Ammon's horn (tissue), 1 donor: ENCODE data around the gene TMEM60.

Experiments
- DNase-seq: peaks from one replicate; pipeline ENCODE4 v3.0.0-alpha.2; 2016; ENCODE audit warnings: low spot score

TMEM60 gene

DNA sequence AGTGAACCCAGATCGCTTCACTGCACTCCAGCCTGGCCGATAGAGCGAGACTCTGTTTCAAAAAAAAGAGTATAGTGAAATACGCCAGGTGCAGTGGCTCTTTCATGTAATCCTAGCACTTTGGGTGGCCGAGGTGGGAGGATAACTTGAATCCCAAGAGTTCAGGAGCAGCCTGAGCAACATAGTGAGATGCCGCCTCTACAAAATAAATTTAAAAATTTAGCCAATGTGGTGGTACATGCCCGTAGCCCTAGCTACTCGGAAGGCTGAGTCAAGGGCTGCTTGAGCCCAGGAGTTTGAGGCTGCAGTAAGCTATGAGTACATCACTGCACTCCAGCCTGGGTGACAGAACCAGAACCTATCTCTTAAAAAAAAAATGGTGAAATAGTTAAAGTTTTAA lies 27.9 kb downstream of the TMEM60 start:
- no peak for DNase-seq

DNA sequence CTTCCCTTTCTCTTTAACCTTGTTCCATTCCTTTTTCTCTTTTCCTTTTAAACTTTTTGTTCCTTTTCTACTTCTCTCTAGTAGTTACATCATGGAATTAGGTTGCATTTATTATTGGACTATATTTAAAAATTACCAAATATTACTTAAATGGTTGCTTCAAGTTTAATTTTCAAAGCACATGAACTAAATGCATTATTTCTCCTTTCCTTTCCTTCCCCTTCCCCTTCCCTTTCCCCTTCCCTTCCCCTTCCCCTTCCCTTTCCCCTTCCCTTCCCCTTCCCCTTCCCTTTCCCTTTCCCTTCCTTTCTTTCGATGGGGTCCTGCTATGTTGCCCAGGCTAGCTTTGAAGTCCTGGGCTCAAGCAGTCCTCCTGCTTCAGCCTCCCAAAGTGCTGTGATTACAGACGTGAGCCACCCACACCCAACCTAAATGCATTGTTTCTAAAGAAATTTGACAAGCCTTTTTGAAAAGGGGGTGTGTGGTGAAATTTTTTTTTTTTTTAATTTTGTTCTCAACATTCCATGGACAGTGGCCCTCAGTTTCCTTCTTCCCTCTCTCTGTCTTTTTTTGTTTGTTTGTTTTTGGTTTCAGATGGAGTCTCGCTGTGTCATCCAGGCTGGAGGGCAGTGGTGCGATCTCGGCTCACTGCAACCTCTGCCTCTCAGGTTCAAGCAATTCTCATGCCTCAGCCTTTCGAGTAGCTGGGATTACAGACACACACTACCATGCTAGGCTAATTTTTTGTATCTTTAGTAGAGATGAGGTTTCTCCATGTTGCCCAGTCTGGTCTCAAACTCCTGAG lies 31.2 kb downstream of the TMEM60 start:
- no peak for DNase-seq

DNA sequence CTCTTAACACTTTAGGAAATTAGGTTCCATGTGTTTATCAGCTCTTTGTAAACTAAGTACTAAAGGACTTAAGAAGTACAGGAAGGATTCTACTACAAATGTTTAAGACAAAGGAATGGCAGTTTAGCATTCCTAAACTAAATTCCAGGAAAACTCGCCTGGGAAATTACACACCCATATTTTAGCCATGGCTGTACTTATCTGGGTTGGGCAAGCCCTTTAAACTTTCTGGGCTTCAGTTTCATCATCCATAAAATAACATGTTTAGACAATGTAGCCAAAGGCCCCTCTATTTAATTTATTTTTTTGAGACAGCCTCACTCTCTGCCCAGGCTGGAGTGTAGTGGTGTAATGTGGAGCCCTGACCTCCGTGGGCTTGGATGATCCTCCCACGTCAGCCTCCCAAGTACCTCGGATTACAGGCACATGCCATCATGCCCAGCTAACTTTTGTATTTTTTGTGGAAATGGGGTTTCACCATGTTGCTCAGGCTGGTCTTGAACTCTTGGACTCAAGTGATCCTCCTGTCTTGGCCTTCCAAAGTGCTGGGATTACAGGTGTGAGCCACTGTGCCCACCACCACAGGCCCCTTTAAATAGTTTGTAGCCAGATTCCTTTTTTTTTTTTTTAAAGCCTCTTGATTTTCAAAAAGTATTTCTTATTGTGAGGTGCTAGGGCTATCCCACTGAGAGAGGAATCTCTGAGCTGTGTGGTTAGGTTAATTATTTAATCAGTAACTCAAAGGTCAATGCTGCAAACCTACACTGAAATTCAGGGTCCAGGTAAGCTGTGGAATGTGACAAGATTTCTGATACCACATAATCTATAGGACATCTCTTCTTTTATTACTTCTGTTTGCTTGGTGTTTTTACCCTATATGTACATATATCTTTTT lies 32.1 kb downstream of the TMEM60 start:
- no peak for DNase-seq

DNA sequence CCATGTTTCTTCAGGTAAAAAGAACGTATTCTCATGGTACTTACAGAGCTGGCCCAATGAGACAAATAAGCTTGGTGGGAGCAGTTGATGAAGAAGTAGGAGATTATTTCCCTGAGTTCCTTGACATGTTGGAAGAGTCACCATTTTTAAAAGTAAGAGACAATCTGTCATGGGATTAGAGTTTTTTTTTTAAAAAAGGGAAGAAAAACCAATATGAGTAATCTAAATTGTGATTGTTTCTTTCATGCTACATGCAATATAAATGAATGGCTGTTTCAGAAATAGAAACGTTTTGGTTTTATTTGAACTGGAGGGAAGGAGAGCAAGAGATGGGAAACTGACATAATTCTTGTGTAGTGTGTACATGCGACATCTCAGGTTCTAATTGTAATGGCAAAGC lies 32.8 kb downstream of the TMEM60 start:
- no peak for DNase-seq

DNA sequence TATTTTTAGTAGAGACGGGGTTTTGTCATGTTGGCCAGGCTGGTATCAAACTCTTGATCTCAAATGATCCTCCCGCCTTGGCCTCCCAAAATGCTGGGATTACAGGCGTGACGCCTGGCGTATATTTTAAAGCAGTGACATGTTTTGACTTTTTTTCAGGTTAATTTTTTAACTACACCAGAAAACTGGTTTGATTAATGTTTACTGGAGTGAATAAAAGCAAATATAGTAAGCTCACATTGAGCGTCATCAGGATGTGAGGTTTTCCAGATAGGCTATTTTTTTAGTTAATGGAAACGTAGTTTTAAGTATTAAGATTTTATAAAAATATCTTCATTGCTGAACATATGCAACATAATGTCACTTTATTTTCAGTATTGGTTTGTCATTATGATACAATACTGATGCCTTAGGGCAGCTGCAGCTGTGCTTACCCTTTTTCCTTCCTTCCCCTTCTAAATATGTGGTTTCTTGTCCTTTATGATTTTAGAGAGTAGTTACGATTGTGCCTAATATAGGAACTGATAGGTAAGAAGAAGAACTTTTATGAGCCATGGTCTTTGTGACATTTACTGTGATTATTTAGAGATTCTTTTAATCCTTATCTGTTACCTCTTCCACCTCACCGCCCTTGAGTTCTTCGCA lies 37.3 kb downstream of the TMEM60 start:
- no peak for DNase-seq

DNA sequence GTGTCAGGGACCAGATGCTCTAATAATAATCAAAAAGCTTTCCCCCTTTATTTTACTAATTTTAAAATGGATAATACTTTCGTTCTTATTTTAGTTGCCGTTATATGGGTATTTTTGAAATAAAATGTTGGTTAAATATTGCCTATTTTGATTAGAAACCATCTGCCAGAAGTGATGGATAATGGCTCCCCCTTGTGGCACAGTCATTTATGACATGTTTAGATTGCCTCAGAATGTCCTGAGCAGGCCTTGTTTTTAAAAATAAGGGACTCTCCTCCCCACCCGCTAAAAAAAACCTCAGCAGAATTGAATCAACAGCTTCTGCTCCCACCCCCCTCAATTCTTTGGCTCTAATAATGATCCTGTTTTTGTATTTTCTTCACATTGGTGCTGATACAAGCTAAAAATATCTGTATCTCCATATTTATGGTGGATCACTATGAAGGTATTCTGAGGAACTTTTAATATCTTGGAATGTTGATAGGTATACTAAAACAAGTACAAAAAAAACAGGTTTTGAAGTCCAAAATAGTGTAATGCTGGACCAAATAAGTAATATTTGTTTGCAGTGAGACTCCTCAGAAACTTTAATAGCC lies 38.8 kb downstream of the TMEM60 start:
- DNase-seq = peak; percentile 83

DNA sequence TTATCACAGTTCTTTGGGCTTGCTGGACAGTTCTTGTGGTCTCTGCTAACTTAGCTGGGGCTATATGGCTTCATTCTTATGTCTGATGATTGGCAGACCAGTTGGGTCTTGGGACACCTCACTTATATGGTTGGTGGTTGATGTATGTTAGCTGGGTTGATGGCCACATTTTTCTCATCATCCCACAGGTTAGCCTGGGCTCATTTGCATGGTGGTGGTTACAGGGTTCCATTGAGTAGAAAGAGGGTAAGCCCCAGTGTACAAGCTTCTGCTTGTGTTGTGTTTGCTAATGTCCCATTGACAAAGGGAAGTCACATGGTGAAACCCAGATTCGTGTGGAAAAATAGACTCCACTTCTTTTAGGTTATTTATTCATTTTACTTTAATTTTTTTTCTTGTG lies 40.6 kb downstream of the TMEM60 start:
- DNase-seq = no peak

DNA sequence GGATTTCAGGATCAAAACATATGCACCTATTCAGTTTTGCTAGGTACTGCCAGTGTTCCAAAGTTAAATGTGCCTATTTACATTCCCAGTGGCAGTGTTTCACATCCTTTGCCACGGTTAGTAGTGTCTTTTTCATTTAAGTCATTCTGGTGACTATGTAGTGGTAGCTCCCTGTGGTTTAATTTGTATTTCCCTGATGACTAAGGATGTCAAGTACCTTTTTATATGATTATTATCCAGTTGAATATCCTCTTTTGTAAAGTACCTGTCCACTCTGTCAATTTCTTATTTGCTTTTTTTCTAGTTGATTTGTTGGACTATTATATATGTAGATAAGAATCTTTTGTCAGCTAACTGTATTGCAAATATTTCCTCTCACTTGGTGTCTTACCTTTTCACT lies 45.1 kb downstream of the TMEM60 start:
- DNase-seq = no peak

DNA sequence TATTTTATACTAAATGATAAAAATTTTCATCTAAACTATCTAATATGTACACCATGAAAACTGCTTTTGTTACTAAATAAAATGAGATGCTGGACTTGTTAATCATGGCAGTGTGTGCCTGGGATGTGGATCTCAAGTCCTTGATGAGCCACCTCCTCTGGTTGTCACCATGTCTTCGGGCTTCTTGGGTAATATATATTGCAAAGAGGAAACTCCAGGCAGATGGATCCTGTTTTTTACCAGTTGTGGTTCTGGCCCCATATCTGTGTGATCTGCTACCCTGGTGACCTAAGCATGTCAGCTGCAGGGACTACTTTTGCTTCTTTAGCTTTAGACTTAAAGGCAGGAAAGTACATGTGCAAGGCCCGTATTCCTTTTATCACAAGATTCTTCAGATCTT lies 46.2 kb downstream of the TMEM60 start:
- peak; percentile 37 for DNase-seq

DNA sequence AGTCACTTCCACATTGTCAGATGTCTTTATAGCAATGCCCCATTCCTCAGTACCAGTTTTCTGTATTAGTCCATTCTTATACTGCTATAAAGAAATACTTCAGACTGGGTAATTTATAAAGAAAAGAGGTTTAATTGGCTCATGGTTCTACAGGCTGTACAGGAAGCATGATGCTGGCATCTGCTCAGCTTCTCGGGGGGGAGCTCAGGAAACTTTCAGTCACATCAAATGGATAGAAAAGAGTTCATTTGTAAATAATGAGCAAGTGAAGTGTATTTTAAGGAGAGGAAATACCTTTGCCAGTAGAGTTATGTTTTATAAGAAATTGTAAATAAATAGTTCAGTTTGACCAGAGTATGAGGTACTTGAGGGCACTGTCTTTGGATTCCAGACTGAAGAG lies 50.5 kb downstream of the TMEM60 start:
- DNase-seq = no peak

DNA sequence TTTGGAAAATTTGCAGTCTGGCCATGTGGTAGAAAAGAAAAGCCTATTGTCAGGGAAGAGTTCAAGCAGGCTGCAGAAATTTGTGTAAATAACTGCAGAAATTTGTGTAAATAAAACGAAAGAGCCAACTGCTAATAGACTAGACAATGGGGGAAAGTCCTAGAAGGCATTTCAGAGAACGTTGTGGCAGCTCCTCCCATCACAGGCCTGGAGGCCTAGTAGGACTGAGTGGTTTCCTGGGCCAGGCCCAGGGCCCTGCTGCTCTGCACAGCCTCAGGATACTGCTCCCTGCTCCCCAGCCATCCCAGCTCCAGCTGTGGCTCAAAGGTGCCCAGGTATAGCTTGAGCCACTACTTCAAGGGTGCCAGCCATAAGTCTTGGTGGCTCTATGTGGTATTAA lies 51.1 kb downstream of the TMEM60 start:
- no peak for DNase-seq

DNA sequence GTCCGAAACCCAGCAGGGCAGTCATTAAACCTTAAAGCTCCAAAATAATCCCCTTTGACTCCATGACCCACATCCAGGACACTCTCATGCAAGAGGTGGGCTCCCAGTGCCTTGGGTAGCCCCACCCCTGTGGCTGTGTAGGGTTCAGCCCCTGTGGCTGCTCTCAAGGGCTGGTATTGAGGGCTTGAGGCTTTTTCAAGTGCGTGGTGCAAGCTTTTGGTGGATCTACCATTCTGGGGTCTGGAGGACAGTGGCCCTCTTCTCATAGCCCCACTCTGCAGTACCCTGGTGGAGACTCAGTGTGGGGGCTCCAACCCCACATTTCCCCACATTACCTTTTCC lies 51.4 kb downstream of the TMEM60 start:
- no peak for DNase-seq

DNA sequence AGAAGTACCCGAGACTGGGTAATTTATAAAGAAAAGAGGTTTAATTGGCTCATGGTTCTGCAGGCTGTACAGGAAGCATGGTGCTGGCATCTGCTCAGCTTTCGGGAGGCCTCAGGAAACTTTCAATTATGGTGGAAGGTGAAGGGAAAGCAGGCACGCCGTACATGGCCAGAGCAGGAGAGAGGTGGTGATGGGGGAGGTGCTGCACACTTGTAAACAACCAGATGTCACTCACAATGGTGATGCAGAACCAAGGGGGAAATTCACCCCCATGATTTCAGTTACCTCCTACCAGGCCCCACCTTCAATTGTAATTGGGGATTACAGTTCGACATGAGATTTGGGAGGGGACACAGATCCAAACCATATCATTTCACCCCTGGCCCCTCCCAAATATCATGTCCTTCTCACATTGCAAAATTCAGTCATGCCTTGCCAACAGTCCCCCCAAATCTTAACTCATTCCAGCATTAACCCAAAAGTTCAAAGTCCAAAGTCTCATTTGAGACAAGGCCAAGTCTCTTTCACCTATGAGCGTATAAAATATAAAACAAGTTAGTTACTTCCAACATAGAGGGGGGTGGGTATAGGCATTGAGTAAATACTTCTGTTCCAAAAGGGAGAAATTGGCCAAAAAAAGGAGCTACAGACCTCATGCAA lies 51.9 kb downstream of the TMEM60 start:
- DNase-seq = no peak

DNA sequence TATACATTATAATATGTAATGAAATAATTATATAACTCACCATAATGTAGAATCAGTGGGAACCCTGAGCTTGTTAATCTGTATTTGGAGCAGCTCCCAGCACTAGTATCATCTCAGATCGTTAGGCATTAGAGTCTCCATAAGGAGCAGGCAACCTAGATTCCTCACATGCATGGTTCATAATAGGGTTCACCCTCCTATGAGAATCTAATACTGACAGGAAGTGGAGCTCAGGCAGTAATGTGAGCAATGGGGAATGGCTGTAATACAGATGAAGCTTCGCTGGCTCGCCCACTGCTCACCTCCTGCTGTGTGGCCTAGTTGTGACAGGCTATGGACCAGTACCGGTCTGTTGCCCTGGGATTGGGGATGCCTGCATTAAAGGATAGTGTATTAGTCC lies 52.5 kb downstream of the TMEM60 start:
- no peak for DNase-seq
